Cardiac fibroblast (primary cell): ENCODE measurements around the gene SERTAD4.

Experiments used
- DNase-seq, 2 donors: peaks; one replicate each; pipeline versions ENCODE4 v3.0.0 to v3.0.0-alpha.2; 2010; ENCODE audit warnings: low read depth in 2 of 2
- H3K4me3 ChIP-seq, 2 donors: replicated peaks in 1 of 2; 1 replicate in 1 of 2; 2 replicates in 1 of 2; pipeline ENCODE4 v1.5.1; 2011; ENCODE audit warnings: low read depth in 2 of 2, low read length in 2 of 2, mild to moderate bottlenecking in 2 of 2, moderate library complexity in 1 of 2
- CTCF ChIP-seq: IDR thresholded peaks from one replicate; pipeline ENCODE4 v1.5.1; 2011; ENCODE audit warnings: low read depth, mild to moderate bottlenecking, low read length, inconsistent platforms

Gene SERTAD4

DNA sequence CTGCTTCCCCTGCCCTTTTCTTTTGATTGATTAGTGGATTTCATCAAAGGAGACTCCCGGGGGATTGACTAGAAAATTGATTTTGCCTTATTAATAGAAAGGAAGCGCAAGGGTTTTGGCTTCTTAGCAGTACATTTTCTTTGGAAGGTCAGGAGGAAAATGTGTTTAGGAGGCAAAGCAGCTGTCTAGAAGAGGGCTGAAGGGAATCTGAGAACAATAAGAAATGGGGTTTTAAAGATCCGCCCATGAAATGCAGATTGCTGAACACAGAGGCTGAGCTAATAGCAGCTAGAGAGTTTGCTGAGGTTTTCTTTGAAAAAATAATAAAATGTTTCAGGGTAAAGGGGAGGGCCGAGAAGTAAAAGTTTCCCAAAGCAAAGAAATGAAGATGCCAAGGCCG, 4.9 kb downstream of the SERTAD4 start:
- H3K4me3 ChIP-seq = peak overlapping the region in 1 of 2 donors; percentile 2
- no peak for TF ChIP-seq CTCF
- DNase-seq = peak; percentile 17 to 33

- no peak overlapping the region for H3K4me3 ChIP-seq
- TF ChIP-seq CTCF = no peak
- no peak for DNase-seq
Observed at GRCh38 chr1:210237981-210238380, 5.4 kb downstream of the SERTAD4 start.

- peak; percentile 65 for TF ChIP-seq CTCF
- DNase-seq = peak; percentile 77 to 90
- no peak overlapping the region for H3K4me3 ChIP-seq
Observed at GRCh38 chr1:210239349-210240111, 6.9 kb downstream of the SERTAD4 start.

GRCh38 chr1:210241121-210241520, 8.5 kb downstream of the SERTAD4 start:
- DNase-seq = no peak
- no peak for TF ChIP-seq CTCF
- H3K4me3 ChIP-seq = no peak overlapping the region

DNA sequence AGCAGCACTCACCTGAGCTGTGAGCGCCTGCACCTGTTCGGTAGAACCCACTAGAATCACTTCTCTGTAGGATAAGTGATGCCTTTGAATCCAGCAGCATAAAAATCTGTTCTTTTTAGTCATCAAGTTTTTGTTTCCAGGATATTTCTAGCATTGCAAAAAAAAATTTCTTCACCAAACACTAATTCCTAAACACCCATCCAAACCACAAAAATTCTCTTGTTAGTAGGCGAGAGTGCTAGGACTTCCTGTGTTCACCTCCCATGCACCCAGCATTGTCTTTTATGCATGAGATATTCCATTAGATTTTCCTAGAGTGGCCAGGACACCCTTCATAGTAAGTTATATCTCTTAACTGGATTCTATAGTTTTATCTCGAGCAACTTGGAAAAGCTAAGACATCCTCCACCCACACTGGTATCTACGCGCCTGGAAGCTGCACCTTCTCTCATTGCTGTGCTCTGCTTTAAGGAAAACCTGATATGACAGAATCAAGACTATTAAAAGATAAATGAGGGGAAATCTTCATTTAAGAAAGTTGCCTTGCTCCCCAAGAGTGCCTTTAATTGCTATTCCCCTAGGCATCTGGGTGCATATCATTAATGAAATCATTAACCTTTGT, 12.3 kb downstream of the SERTAD4 start:
- DNase-seq = peak; percentile 36 to 49
- TF ChIP-seq CTCF = no peak
- no peak overlapping the region for H3K4me3 ChIP-seq

GRCh38 chr1:210246447-210246846, 13.9 kb downstream of the SERTAD4 start:
- DNase-seq = peak; percentile 35 to 52
- no peak overlapping the region for H3K4me3 ChIP-seq
- TF ChIP-seq CTCF = no peak

DNA sequence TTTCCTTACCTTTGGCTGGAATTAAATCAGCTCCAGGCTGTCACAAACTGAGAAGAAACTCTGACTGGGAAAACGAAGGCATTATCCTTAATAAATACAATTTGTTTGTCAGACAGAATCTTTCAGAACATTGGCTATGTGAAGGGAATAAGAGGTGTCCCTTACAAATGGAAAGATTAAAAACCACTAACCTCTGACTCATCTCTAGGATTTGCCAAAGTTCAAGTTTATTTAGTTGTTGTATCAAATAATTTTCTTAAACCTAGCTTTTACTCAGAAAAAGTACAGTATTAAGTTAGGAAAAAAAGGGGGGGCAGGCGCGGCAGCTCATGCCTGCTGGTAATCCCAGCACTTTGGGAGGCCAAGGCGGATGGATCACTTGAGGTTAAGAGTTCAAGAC, 15.7 kb downstream of the SERTAD4 start:
- DNase-seq = peak in 1 of 2 donors; percentile 12
- TF ChIP-seq CTCF = no peak
- no peak overlapping the region for H3K4me3 ChIP-seq
